HUES48 (cell line): ENCODE results near the gene GALNT17.
A peak's percentile ranks its signal among the peaks of the same experiment; 100 is the strongest.
"Not testable (repeated sequence)": the region's sequence is repeated elsewhere in the genome, so short reads cannot be mapped to it uniquely, and the experiment has no call there.

ENCODE experiments used
- H3K27ac ChIP-seq: one replicate; pipeline ENCODE4 v1.7.0; 2013; ENCODE audit warnings: low read depth, low read length, inconsistent platforms
- H3K27me3 ChIP-seq: 2 replicates; pipeline ENCODE4 v1.6.1; 2013; ENCODE audit warnings: mild to moderate bottlenecking, low read length; ENCODE audit not compliant: control insufficient read depth, insufficient read depth
- H3K36me3 ChIP-seq: 2 replicates; pipeline ENCODE4 v1.6.1; 2013; ENCODE audit warnings: low read length; ENCODE audit not compliant: control insufficient read depth, insufficient read depth
- H3K4me1 ChIP-seq: 2 replicates; pipeline ENCODE4 v1.6.1; 2013; ENCODE audit warnings: mild to moderate bottlenecking, low read length; ENCODE audit not compliant: control insufficient read depth, insufficient read depth
- H3K4me3 ChIP-seq: 2 replicates; pipeline ENCODE4 v1.5.1; 2013; ENCODE audit warnings: mild to moderate bottlenecking, low read depth, low read length
- H3K9ac ChIP-seq: 2 replicates; pipeline ENCODE4 v1.6.1; 2013; ENCODE audit warnings: mild to moderate bottlenecking, low read depth, low read length, moderate library complexity
- H3K9me3 ChIP-seq: 2 replicates; pipeline ENCODE4 v1.6.1; 2013; ENCODE audit warnings: low read length; ENCODE audit not compliant: control insufficient read depth, insufficient read depth

GALNT17 gene

DNA sequence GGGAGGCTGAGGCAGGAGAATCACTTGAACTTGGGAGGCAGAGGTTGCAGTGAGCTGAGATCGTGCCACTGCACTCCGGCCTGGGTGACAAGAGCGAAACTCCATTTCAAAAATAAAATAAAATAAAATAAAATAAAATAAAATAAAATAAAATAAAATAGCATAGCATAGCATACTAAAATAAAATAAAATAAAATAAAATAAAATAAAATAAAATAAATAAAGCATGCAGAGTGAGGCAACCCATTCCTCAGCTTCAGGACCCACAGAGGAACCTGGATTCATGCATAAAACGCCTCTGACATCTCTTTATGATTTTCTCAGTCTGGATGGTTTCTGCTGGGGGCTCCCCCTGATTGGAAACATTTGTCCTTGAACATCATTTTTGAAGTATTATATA lies 460.4 kb downstream of the GALNT17 start:
- H3K27ac ChIP-seq, H3K9ac ChIP-seq, H3K36me3 ChIP-seq, H3K4me1 ChIP-seq, H3K27me3 ChIP-seq, H3K4me3 ChIP-seq: not testable (repeated sequence)
- peaks cover 10% of the 10 kb centered on the region for H3K9me3 ChIP-seq

DNA sequence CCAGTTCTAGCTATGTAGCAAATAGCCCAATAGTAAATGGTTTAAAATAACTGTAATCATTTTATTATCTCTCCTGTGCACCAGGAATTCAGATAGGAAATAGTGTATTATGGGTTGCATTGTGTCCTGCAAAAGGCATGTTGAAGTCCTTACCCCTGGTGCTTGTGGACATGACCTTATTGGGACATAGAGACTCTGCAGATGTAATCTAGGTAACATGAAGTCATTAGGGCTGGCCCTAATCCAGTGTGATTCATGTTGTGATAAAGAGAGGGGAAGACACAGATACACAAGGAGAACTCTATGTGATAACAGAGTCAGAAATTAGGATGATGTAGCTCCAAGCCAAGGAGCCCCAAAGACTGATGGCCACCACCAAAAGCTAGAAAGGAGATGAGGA lies 462.8 kb downstream of the GALNT17 start:
- no peaks in the 10 kb centered on the region for H3K27me3 ChIP-seq
- no peak overlapping the region for H3K4me3 ChIP-seq
- H3K9me3 ChIP-seq, result no peaks in the 10 kb centered on the region
- H3K9ac ChIP-seq, result no peak overlapping the region
- no peaks in the 10 kb centered on the region for H3K4me1 ChIP-seq
- H3K36me3 ChIP-seq, result no peaks in the 10 kb centered on the region
- no peak overlapping the region for H3K27ac ChIP-seq

DNA sequence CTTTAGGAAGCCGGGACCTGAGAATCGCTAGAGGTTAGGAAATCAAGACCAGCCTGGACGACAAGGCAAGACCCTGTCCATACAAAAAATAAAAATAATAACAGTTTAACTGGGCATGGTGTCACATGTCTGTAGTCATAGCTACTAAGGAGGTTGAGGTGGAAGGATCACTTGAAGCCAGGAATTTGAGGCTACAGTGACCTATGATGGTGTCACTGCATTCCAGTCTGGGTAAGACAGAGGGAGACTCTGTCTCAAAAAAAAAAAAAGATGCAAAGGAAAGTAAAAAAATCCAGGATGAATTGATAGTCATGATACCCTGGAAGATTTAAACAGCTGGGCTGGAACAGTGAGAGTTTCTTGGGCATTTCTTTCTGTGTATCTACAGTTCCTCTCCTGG lies 463.2 kb downstream of the GALNT17 start:
- no peaks in the 10 kb centered on the region for H3K4me1 ChIP-seq
- H3K36me3 ChIP-seq, result no peaks in the 10 kb centered on the region
- H3K27ac ChIP-seq, result no peak overlapping the region
- H3K4me3 ChIP-seq, result no peak overlapping the region
- no peak overlapping the region for H3K9ac ChIP-seq
- no peaks in the 10 kb centered on the region for H3K27me3 ChIP-seq
- no peaks in the 10 kb centered on the region for H3K9me3 ChIP-seq

GRCh38 chr7:71598553-71598952 lies 466.6 kb downstream of the GALNT17 start:
- H3K4me3 ChIP-seq, result no peak overlapping the region
- H3K9me3 ChIP-seq, result no peaks in the 10 kb centered on the region
- H3K27me3 ChIP-seq, result no peaks in the 10 kb centered on the region
- no peaks in the 10 kb centered on the region for H3K4me1 ChIP-seq
- H3K36me3 ChIP-seq, result no peaks in the 10 kb centered on the region
- no peak overlapping the region for H3K27ac ChIP-seq
- H3K9ac ChIP-seq, result no peak overlapping the region

DNA sequence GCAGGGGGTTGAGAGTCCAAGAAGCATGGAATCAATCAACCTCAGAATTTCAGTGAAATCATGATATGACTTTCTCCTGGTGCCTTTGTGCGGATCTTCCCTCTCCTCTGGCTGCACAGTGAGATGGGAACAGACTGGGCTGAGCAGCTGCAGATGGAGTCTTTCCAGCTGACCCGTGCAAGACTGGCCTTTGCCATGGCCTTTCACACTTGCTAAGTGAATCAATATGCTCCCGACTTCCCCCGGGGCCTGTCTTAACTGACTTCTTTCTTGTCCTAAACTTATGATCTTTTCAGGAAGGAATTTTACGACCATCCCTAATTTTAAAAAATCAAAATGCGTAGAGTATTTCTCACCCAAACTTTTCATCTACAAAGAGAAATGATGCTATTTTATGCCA lies 469.9 kb downstream of the GALNT17 start:
- no peaks in the 10 kb centered on the region for H3K4me1 ChIP-seq
- no peak overlapping the region for H3K27ac ChIP-seq
- no peak overlapping the region for H3K9ac ChIP-seq
- no peaks in the 10 kb centered on the region for H3K9me3 ChIP-seq
- H3K4me3 ChIP-seq, result no peak overlapping the region
- H3K36me3 ChIP-seq, result no peaks in the 10 kb centered on the region
- H3K27me3 ChIP-seq, result no peaks in the 10 kb centered on the region

DNA sequence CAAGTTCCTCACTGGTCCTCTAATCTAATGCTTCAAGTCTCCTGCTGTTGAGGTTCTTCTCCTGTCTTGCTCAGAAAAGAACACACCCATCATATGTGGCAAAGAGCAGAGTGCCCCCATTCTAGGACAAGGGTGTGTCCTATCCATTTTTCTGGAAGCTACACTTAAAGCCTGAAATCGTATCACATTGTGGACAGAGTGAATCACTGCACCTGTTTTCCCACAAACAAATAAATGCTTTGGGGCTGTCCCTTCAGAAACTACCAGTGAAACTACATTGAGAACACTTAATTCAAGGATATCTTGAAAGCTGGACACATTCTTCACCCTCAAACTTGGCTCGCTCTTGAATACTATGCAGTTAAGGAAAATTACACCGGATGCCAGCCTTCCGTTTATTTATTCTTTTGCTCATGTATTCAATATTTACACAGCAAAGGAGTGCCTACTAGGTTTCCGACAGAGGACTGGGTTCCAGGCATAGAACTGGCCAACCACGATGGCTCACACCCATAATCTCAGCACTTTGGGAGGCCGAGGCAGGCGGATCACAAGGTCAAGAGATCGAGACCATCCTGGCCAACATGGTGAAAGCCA lies 473.0 kb downstream of the GALNT17 start:
- Histone ChIP-seq H3K9ac (no peak overlapping the region), H3K36me3 (no peaks in the 10 kb centered on the region), H3K27ac (no peak overlapping the region), H3K27me3 (no peaks in the 10 kb centered on the region), H3K4me3 (no peak overlapping the region), H3K4me1 (no peaks in the 10 kb centered on the region), H3K9me3 (no peaks in the 10 kb centered on the region)

DNA sequence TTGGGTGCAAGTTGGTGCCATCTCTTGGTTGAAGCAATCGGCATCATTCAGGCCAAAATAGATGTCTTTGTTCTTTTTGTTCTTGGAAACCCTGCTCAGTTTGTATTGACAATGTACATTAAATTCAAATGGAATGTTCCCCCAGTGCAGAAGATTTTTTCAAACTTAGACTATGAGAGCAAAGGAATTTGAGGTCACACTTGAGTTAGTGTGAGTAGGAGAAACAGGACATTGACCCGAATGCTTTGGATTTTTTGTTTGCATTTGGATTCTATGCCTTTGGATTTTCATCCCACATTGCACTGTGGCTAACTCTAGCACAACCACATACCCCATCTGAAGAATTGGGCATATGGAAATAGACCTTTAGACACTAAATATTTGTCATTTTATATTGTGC lies 480.0 kb downstream of the GALNT17 start:
- H3K27ac ChIP-seq, result no peak overlapping the region
- peaks cover 23% of the 10 kb centered on the region for H3K4me1 ChIP-seq
- no peaks in the 10 kb centered on the region for H3K36me3 ChIP-seq
- no peaks in the 10 kb centered on the region for H3K27me3 ChIP-seq
- H3K9ac ChIP-seq, result no peak overlapping the region
- H3K9me3 ChIP-seq, result no peaks in the 10 kb centered on the region
- H3K4me3 ChIP-seq, result no peak overlapping the region

GRCh38 chr7:71612911-71613310 lies 481.0 kb downstream of the GALNT17 start:
- Histone ChIP-seq H3K9ac (no peak overlapping the region), H3K4me3 (no peak overlapping the region), H3K36me3 (no peaks in the 10 kb centered on the region), H3K9me3 (no peaks in the 10 kb centered on the region), H3K4me1 (peaks cover 23% of the 10 kb centered on the region), H3K27me3 (no peaks in the 10 kb centered on the region), H3K27ac (peak overlapping the region; percentile 14)

DNA sequence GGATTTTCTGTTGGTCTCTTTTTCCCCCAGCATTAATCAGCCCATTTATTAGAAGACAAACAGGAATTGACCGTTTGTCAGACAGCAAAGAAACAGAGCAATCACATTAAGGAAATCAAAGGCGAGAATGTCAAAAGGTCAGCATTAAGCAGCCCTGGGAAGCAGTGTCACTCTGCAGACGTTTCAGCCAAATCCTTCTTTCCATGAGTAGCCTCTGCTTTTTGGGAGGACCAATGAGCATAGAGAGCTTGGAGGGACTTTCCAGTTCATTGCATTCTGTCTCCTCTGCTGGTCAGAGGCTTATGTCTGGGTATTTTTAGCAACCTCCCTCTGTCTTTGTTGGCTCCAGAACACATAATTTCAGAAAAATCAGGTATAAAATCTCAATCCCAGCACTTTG lies 481.4 kb downstream of the GALNT17 start:
- Histone ChIP-seq H3K9me3 (no peaks in the 10 kb centered on the region), H3K27me3 (no peaks in the 10 kb centered on the region), H3K36me3 (no peaks in the 10 kb centered on the region), H3K4me1 (peaks cover 23% of the 10 kb centered on the region), H3K9ac (no peak overlapping the region), H3K27ac (peak overlapping the region; percentile 14), H3K4me3 (no peak overlapping the region)

GRCh38 chr7:71615017-71615416 lies 483.1 kb downstream of the GALNT17 start:
- peak overlapping the region; percentile 57 for H3K27ac ChIP-seq
- no peaks in the 10 kb centered on the region for H3K9me3 ChIP-seq
- no peaks in the 10 kb centered on the region for H3K27me3 ChIP-seq
- H3K4me3 ChIP-seq, result no peak overlapping the region
- H3K4me1 ChIP-seq, result peaks cover 28% of the 10 kb centered on the region
- H3K9ac ChIP-seq, result no peak overlapping the region
- H3K36me3 ChIP-seq, result no peaks in the 10 kb centered on the region

- Histone ChIP-seq H3K9me3 (no peaks in the 10 kb centered on the region), H3K36me3 (no peaks in the 10 kb centered on the region), H3K27ac (no peak overlapping the region), H3K4me1 (peaks cover 39% of the 10 kb centered on the region), H3K4me3 (no peak overlapping the region), H3K27me3 (no peaks in the 10 kb centered on the region), H3K9ac (no peak overlapping the region)
Observed at GRCh38 chr7:71616217-71616616, 484.3 kb downstream of the GALNT17 start.

DNA sequence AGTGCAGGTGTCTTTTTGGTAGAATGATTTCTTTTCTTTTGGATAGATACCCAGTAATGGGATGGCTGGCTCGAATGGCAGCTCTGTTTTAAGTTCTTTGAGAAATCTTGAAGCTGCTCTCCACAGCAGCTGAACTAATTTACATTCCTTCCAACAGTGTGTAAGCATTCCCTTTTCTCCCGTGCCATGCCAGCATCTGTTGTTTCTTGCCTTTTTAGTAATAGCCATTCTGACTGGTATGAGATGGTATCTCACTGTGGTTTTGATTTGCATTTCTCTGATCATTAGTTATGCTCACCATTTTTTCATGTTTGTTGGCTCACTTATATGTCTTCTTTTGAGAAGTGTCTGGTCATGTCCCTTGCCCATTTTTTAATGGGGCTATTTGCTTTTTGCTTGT lies 486.3 kb downstream of the GALNT17 start:
- Histone ChIP-seq H3K4me1 (peaks cover 25% of the 10 kb centered on the region), H3K36me3 (no peaks in the 10 kb centered on the region), H3K9me3 (no peaks in the 10 kb centered on the region), H3K27me3 (no peaks in the 10 kb centered on the region), H3K27ac (no peak overlapping the region), H3K4me3 (no peak overlapping the region), H3K9ac (no peak overlapping the region)
